Measurements from ENCODE around the gene RCAN2.

Gene RCAN2

GRCh38 chr6:46381057-46381456 lies 110.2 kb downstream of the RCAN2 start:
- no peak overlapping the region for H3K4me3 ChIP-seq (replicated peaks; ENCODE audit: insufficient read depth, low read length)
- H3K27ac ChIP-seq (replicated peaks): no peak overlapping the region
- no peak for TF ChIP-seq SPI1 (IDR thresholded peaks at IDR 0.05; ENCODE audit: borderline replicate concordance, low read depth)
- no peak for TF ChIP-seq CTCF (IDR thresholded peaks at IDR 0.05; ENCODE audit: insufficient read depth, low read length)
- TF ChIP-seq GABPA (IDR thresholded peaks at IDR 0.05; ENCODE audit: low read depth): no peak
- no peak for DNase-seq (ENCODE audit: low read depth in 1 of 2, low spot score in 1 of 2)
- H3K27me3 ChIP-seq (ENCODE audit: insufficient read depth, poor library complexity, severe bottlenecking): peaks cover 3% of the 10 kb centered on the region

- DNase-seq (ENCODE audit: low read depth in 1 of 2, low spot score in 1 of 2): no peak
- Histone ChIP-seq H3K27ac (replicated peaks) (no peak overlapping the region), H3K27me3 (ENCODE audit: insufficient read depth, poor library complexity, severe bottlenecking) (peaks cover 3% of the 10 kb centered on the region), H3K4me3 (replicated peaks; ENCODE audit: insufficient read depth, low read length) (no peak overlapping the region)
- no peak for TF ChIP-seq REST (IDR thresholded peaks at IDR 0.05; ENCODE audit: insufficient replicate concordance, low read depth)
- TF ChIP-seq GABPA (IDR thresholded peaks at IDR 0.05; ENCODE audit: low read depth): no peak
- TF ChIP-seq CTCF (IDR thresholded peaks at IDR 0.05; ENCODE audit: insufficient read depth, low read length): no peak
- no peak for TF ChIP-seq SPI1 (IDR thresholded peaks at IDR 0.05; ENCODE audit: borderline replicate concordance, low read depth)
- TF ChIP-seq POLR2AphosphoS5 (IDR thresholded peaks at IDR 0.05; ENCODE audit: low read depth): no peak
These were observed 111.0 kb downstream of the RCAN2 start for GRCh38 chr6:46380152-46380807.

- H3K27ac ChIP-seq (replicated peaks): no peak overlapping the region
- DNase-seq (ENCODE audit: low read depth in 1 of 2, low spot score in 1 of 2): no peak
- TF ChIP-seq POLR2AphosphoS5 (IDR thresholded peaks at IDR 0.05; ENCODE audit: low read depth): no peak
- no peak for TF ChIP-seq CTCF (IDR thresholded peaks at IDR 0.05; ENCODE audit: insufficient read depth, low read length)
- no peak for TF ChIP-seq REST (IDR thresholded peaks at IDR 0.05; ENCODE audit: insufficient replicate concordance, low read depth)
- TF ChIP-seq SPI1 (IDR thresholded peaks at IDR 0.05; ENCODE audit: borderline replicate concordance, low read depth): no peak
- H3K4me3 ChIP-seq (replicated peaks; ENCODE audit: insufficient read depth, low read length): no peak overlapping the region
- H3K27me3 ChIP-seq (ENCODE audit: insufficient read depth, poor library complexity, severe bottlenecking): peaks cover 3% of the 10 kb centered on the region
These were observed 112.3 kb downstream of the RCAN2 start for GRCh38 chr6:46378882-46379416.

Data from HL-60 (cell line).